Astrocyte (in vitro differentiated cells and primary cell): ENCODE data around the gene MRS2. TPM values are rescaled to one million over a fixed set of nuclear protein-coding genes. Genes with fewer than 3 reads are reported as not detected.

Experiments
- DNase-seq: peaks from one replicate; pipeline ENCODE4 v3.0.0-alpha.2; 2010; ENCODE audit warnings: low read depth
- FAIRE-seq: peaks from 2 replicates; lab custom pipeline; 2011; peaks lifted over from hg19 to GRCh38; lab: Jason Lieb, UNC
- H2AFZ ChIP-seq: 2 replicates; pipeline ENCODE4 v1.6.0; 2012; ENCODE audit warnings: low read depth, low read length, inconsistent platforms
- H3K27ac ChIP-seq: 2 replicates; pipeline ENCODE4 v1.5.1; 2011; ENCODE audit warnings: low read depth, low read length, inconsistent platforms
- H3K27me3 ChIP-seq: 2 replicates; pipeline ENCODE4 v1.6.0; 2011; ENCODE audit warnings: low read length, inconsistent platforms; ENCODE audit not compliant: insufficient read depth
- H3K36me3 ChIP-seq: 2 replicates; pipeline ENCODE4 v1.5.1; 2011; ENCODE audit warnings: low read length, inconsistent platforms; ENCODE audit not compliant: insufficient read depth
- H3K4me1 ChIP-seq: 2 replicates; pipeline ENCODE4 v1.5.1; 2011; ENCODE audit warnings: low read length, inconsistent platforms; ENCODE audit not compliant: insufficient read depth
- H3K4me2 ChIP-seq: 2 replicates; pipeline ENCODE4 v1.6.0; 2012; ENCODE audit warnings: low read length, inconsistent platforms
- H3K4me3 ChIP-seq: 2 replicates; pipeline ENCODE4 v1.5.1; 2011; ENCODE audit warnings: low read depth, mild to moderate bottlenecking, low read length, inconsistent platforms; ENCODE audit not compliant: insufficient read depth
- H3K79me2 ChIP-seq: 2 replicates; pipeline ENCODE4 v1.6.0; 2012; ENCODE audit warnings: mild to moderate bottlenecking, low read length, inconsistent platforms; ENCODE audit not compliant: insufficient read depth
- H3K9ac ChIP-seq: 2 replicates; pipeline ENCODE4 v1.6.0; 2012; ENCODE audit warnings: mild to moderate bottlenecking, low read length, inconsistent platforms
- H3K9me3 ChIP-seq: 2 replicates; pipeline ENCODE4 v1.5.1; 2012; ENCODE audit warnings: low read depth, mild to moderate bottlenecking, low read length, inconsistent platforms; ENCODE audit not compliant: insufficient read depth
- H4K20me1 ChIP-seq: 2 replicates; pipeline ENCODE4 v1.6.0; 2012; ENCODE audit warnings: low read length, inconsistent platforms; ENCODE audit not compliant: insufficient read depth
- H3K27ac Mint-ChIP-seq: one replicate; pipeline ENCODE4 v1.8.0; 2021; ENCODE audit warnings: mild to moderate bottlenecking, mixed read lengths; ENCODE audit not compliant: unreplicated experiment
- H3K27me3 Mint-ChIP-seq: one replicate; pipeline ENCODE4 v1.8.0; 2021; ENCODE audit warnings: low read depth, mixed read lengths; ENCODE audit not compliant: unreplicated experiment
- H3K36me3 Mint-ChIP-seq: one replicate; pipeline ENCODE4 v1.8.0; 2021; ENCODE audit warnings: low read depth, mixed read lengths; ENCODE audit not compliant: unreplicated experiment
- H3K4me1 Mint-ChIP-seq: one replicate; pipeline ENCODE4 v1.8.0; 2021; ENCODE audit warnings: low read depth, mixed read lengths; ENCODE audit not compliant: unreplicated experiment
- H3K4me3 Mint-ChIP-seq: one replicate; pipeline ENCODE4 v1.8.0; 2021; ENCODE audit warnings: mild to moderate bottlenecking, moderate library complexity, mixed read lengths; ENCODE audit not compliant: unreplicated experiment
- H3K9me3 Mint-ChIP-seq: one replicate; pipeline ENCODE4 v1.8.0; 2021; ENCODE audit warnings: mild to moderate bottlenecking, mixed read lengths; ENCODE audit not compliant: unreplicated experiment
- CTCF ChIP-seq: IDR thresholded peaks from 2 replicates; pipeline ENCODE4 v1.5.1; 2011; ENCODE audit warnings: low read depth, mild to moderate bottlenecking, inconsistent platforms, low read length, moderate library complexity; ENCODE audit not compliant: insufficient read depth
- EZH2 ChIP-seq: IDR thresholded peaks from 2 replicates; pipeline ENCODE4 v1.6.1; 2012; ENCODE audit warnings: mild to moderate bottlenecking, low read length, inconsistent platforms; ENCODE audit not compliant: insufficient read depth
- total RNA-seq: library from RNA; stranded (reverse); gene quantifications from 2 replicates; pipeline ENCODE4 v1.2.1, GENCODE V29; 2021

The MRS2 gene
- total RNA-seq, 1 donor from 2014 or later, result 68.9 TPM

GRCh38 chr6:24355393-24355792 lies 47.3 kb upstream of the MRS2 start:
- H3K36me3 ChIP-seq, result no peaks in the 10 kb centered on the region
- Mint-ChIP-seq H3K27me3 (peaks cover 15% of the 10 kb centered on the region), H3K4me1 (peaks cover 5% of the 10 kb centered on the region), H3K36me3 (no peaks in the 10 kb centered on the region), H3K4me3 (no peak overlapping the region), H3K27ac (no peak overlapping the region), H3K9me3 (no peaks in the 10 kb centered on the region)
- peaks cover 3% of the 10 kb centered on the region for H3K4me1 ChIP-seq
- no peak overlapping the region for H2AFZ ChIP-seq
- peaks cover 10% of the 10 kb centered on the region for H3K27me3 ChIP-seq
- no peak overlapping the region for H3K4me3 ChIP-seq
- TF ChIP-seq EZH2 (no peak), CTCF (no peak)
- FAIRE-seq (no peak), DNase-seq (no peak)
- H3K27ac ChIP-seq, result no peak overlapping the region
- H3K9ac ChIP-seq, result no peak overlapping the region
- H3K9me3 ChIP-seq, result no peaks in the 10 kb centered on the region
- no peak overlapping the region for H3K4me2 ChIP-seq
- no peaks in the 10 kb centered on the region for H3K79me2 ChIP-seq
- H4K20me1 ChIP-seq, result no peaks in the 10 kb centered on the region

GRCh38 chr6:24356310-24356973 lies 46.3 kb upstream of the MRS2 start:
- Mint-ChIP-seq H3K4me1 (peaks cover 5% of the 10 kb centered on the region), H3K4me3 (peak overlapping the region; percentile 24), H3K36me3 (no peaks in the 10 kb centered on the region), H3K9me3 (no peaks in the 10 kb centered on the region), H3K27ac (no peak overlapping the region), H3K27me3 (peaks cover 15% of the 10 kb centered on the region)
- H4K20me1 ChIP-seq, result no peaks in the 10 kb centered on the region
- no peak overlapping the region for H3K4me3 ChIP-seq
- H3K4me2 ChIP-seq, result no peak overlapping the region
- no peak for FAIRE-seq
- TF ChIP-seq EZH2 (no peak), CTCF (no peak)
- H2AFZ ChIP-seq, result no peak overlapping the region
- peaks cover 10% of the 10 kb centered on the region for H3K27me3 ChIP-seq
- no peak overlapping the region for H3K9ac ChIP-seq
- H3K79me2 ChIP-seq, result no peaks in the 10 kb centered on the region
- no peak overlapping the region for H3K27ac ChIP-seq
- DNase-seq, result no peak
- peaks cover 3% of the 10 kb centered on the region for H3K4me1 ChIP-seq
- H3K36me3 ChIP-seq, result no peaks in the 10 kb centered on the region
- no peaks in the 10 kb centered on the region for H3K9me3 ChIP-seq
